ENCODE results near the gene SLC10A4. TPM values are rescaled to one million over a fixed set of nuclear protein-coding genes. Genes with fewer than 3 reads are reported as not detected.

Gene SLC10A4
- polyA plus RNA-seq, 4 donors: 0.16 to 2.3 TPM; not detected in 2

DNA sequence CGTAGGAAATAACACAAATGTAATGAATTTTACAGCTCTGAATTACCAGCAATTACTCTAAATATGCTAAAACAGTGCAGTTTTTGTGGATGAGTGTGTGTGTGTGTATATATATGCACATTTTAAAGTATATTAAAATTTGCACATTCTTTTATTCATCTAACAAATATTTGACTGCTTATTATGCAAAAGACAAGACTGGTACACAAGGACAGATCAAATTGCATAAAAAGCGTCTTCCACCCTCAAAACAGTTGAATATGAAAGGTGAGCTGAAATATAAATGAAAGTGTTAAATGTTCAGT is 20.8 kb downstream of the SLC10A4 start:
- Histone ChIP-seq H3K9me3 (ENCODE audit: control insufficient read depth in 2 of 2, insufficient read depth in 1 of 2, low read depth in 1 of 2, low read length in 1 of 2) (no peaks in the 10 kb centered on the region), H3K27ac (ENCODE audit: low read depth in 1 of 3, low read length in 2 of 3) (no peak overlapping the region), H3K4me1 (ENCODE audit: control insufficient read depth in 3 of 3, insufficient read depth in 2 of 3, low read depth in 1 of 3, low read length in 2 of 3) (no peaks in the 10 kb centered on the region), H3K36me3 (ENCODE audit: control insufficient read depth in 3 of 3, insufficient read depth in 2 of 3, low read depth in 1 of 3, low read length in 3 of 3) (peaks cover 7 to 17% (median 14%) of the 10 kb centered on the region in 3 donors), H3K27me3 (ENCODE audit: control insufficient read depth in 3 of 3, insufficient read depth in 3 of 3, low read length in 3 of 3) (no peaks in the 10 kb centered on the region), H3K4me3 (ENCODE audit: low read depth in 1 of 3, low read length in 3 of 3) (no peak overlapping the region)
- FAIRE-seq (no peak), DNase-seq (no peak)
- WGBS, 3 donors: 60 to 83% (median 78%) methylated on average over 2 of the region's 2 CpGs

- Histone ChIP-seq H3K9me3 (ENCODE audit: control insufficient read depth in 2 of 2, insufficient read depth in 1 of 2, low read depth in 1 of 2, low read length in 1 of 2) (no peaks in the 10 kb centered on the region), H3K36me3 (ENCODE audit: control insufficient read depth in 3 of 3, insufficient read depth in 2 of 3, low read depth in 1 of 3, low read length in 3 of 3) (peaks cover 7 to 17% (median 16%) of the 10 kb centered on the region in 3 donors), H3K27me3 (ENCODE audit: control insufficient read depth in 3 of 3, insufficient read depth in 3 of 3, low read length in 3 of 3) (no peaks in the 10 kb centered on the region), H3K4me3 (ENCODE audit: low read depth in 1 of 3, low read length in 3 of 3) (no peak overlapping the region), H3K27ac (ENCODE audit: low read depth in 1 of 3, low read length in 2 of 3) (no peak overlapping the region), H3K4me1 (ENCODE audit: control insufficient read depth in 3 of 3, insufficient read depth in 2 of 3, low read depth in 1 of 3, low read length in 2 of 3) (no peaks in the 10 kb centered on the region)
- 48 to 65% (median 55%) methylated on average over 1 of the region's 1 CpG for WGBS, 3 donors
- FAIRE-seq (no peak), DNase-seq (no peak)
These were observed 21.2 kb downstream of the SLC10A4 start for GRCh38 chr4:48504352-48504751.

DNA sequence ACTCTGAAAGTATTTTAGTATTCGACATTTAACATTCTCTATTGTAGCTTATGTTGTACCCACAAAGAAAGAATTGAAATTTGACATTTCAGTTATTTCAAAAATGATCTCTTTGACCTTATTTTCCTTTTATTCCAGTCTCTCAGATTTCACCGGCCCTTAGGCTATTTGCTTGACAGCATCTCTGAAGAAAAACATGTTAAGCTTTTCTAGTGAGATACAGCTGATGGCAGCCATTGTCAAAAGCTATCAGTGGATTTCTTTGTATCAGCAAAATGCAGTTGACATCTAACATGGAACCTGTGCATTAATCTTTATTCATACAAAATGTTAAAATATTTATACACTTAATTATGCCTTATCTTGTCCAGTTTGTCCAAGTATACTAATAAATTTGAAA is 23.6 kb downstream of the SLC10A4 start:
- no peaks in the 10 kb centered on the region for H3K9me3 ChIP-seq (ENCODE audit: control insufficient read depth in 2 of 2, insufficient read depth in 1 of 2, low read depth in 1 of 2, low read length in 1 of 2)
- no peak for FAIRE-seq
- H3K27me3 ChIP-seq (ENCODE audit: control insufficient read depth in 3 of 3, insufficient read depth in 3 of 3, low read length in 3 of 3): no peaks in the 10 kb centered on the region
- WGBS, 3 donors: 92 to 98% (median 98%) methylated on average over 2 of the region's 2 CpGs
- no peak overlapping the region for H3K4me3 ChIP-seq (ENCODE audit: low read depth in 1 of 3, low read length in 3 of 3)
- H3K27ac ChIP-seq (ENCODE audit: low read depth in 1 of 3, low read length in 2 of 3): no peak overlapping the region
- no peaks in the 10 kb centered on the region for H3K4me1 ChIP-seq (ENCODE audit: control insufficient read depth in 3 of 3, insufficient read depth in 2 of 3, low read depth in 1 of 3, low read length in 2 of 3)
- no peak for DNase-seq
- peaks cover 11 to 28% (median 13%) of the 10 kb centered on the region in 3 donors for H3K36me3 ChIP-seq (ENCODE audit: control insufficient read depth in 3 of 3, insufficient read depth in 2 of 3, low read depth in 1 of 3, low read length in 3 of 3)

- Histone ChIP-seq H3K36me3 (ENCODE audit: control insufficient read depth in 3 of 3, insufficient read depth in 2 of 3, low read depth in 1 of 3, low read length in 3 of 3) (peaks cover 11 to 37% (median 16%) of the 10 kb centered on the region in 3 donors), H3K27me3 (ENCODE audit: control insufficient read depth in 3 of 3, insufficient read depth in 3 of 3, low read length in 3 of 3) (no peaks in the 10 kb centered on the region), H3K9me3 (ENCODE audit: control insufficient read depth in 2 of 2, insufficient read depth in 1 of 2, low read depth in 1 of 2, low read length in 1 of 2) (no peaks in the 10 kb centered on the region), H3K27ac (ENCODE audit: low read depth in 1 of 3, low read length in 2 of 3) (no peak overlapping the region), H3K4me1 (ENCODE audit: control insufficient read depth in 3 of 3, insufficient read depth in 2 of 3, low read depth in 1 of 3, low read length in 2 of 3) (no peaks in the 10 kb centered on the region), H3K4me3 (ENCODE audit: low read depth in 1 of 3, low read length in 3 of 3) (no peak overlapping the region)
- FAIRE-seq (no peak), DNase-seq (no peak)
These were observed 26.4 kb downstream of the SLC10A4 start for GRCh38 chr4:48509543-48509942.

- Histone ChIP-seq H3K36me3 (ENCODE audit: control insufficient read depth in 3 of 3, insufficient read depth in 2 of 3, low read depth in 1 of 3, low read length in 3 of 3) (peaks cover 16 to 27% (median 25%) of the 10 kb centered on the region in 3 donors), H3K4me1 (ENCODE audit: control insufficient read depth in 3 of 3, insufficient read depth in 2 of 3, low read depth in 1 of 3, low read length in 2 of 3) (no peaks in the 10 kb centered on the region), H3K27me3 (ENCODE audit: control insufficient read depth in 3 of 3, insufficient read depth in 3 of 3, low read length in 3 of 3) (no peaks in the 10 kb centered on the region), H3K4me3 (ENCODE audit: low read depth in 1 of 3, low read length in 3 of 3) (no peak overlapping the region), H3K9me3 (ENCODE audit: control insufficient read depth in 2 of 2, insufficient read depth in 1 of 2, low read depth in 1 of 2, low read length in 1 of 2) (no peaks in the 10 kb centered on the region), H3K27ac (ENCODE audit: low read depth in 1 of 3, low read length in 2 of 3) (no peak overlapping the region)
- FAIRE-seq (no peak), DNase-seq (no peak)
- 92 to 96% (median 93%) methylated on average over 3 of the region's 3 CpGs for WGBS, 3 donors
These were observed 35.0 kb downstream of the SLC10A4 start for GRCh38 chr4:48518143-48518542.

DNA sequence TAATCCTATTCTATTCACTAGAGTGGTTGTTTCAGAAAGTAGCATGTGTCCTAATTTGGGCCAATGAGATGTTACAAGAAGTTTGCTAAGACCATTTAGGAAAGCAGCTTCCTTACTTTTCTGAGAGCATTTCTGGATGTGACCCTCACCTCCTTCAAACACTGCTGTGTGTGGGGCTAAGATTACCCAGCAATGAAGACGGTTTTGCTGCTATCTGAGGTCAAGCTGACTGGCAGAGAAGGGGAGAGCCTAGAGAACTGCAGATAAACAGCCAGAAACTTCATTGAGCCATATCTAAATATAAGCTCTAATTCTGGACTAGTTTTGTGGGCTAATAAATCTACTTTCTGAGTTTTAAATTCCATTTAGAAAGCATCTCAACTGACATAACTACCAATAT is 43.3 kb downstream of the SLC10A4 start:
- no peak overlapping the region for H3K27ac ChIP-seq (ENCODE audit: low read depth in 1 of 3, low read length in 2 of 3)
- FAIRE-seq: no peak
- no peaks in the 10 kb centered on the region for H3K4me1 ChIP-seq (ENCODE audit: control insufficient read depth in 3 of 3, insufficient read depth in 2 of 3, low read depth in 1 of 3, low read length in 2 of 3)
- WGBS, 3 donors: 92 to 94% (median 93%) methylated on average over 1 of the region's 1 CpG
- H3K4me3 ChIP-seq (ENCODE audit: low read depth in 1 of 3, low read length in 3 of 3): no peak overlapping the region
- H3K27me3 ChIP-seq (ENCODE audit: control insufficient read depth in 3 of 3, insufficient read depth in 3 of 3, low read length in 3 of 3): no peaks in the 10 kb centered on the region
- H3K9me3 ChIP-seq (ENCODE audit: control insufficient read depth in 2 of 2, insufficient read depth in 1 of 2, low read depth in 1 of 2, low read length in 1 of 2): no peaks in the 10 kb centered on the region
- DNase-seq: no peak
- peaks cover 9 to 30% (median 15%) of the 10 kb centered on the region in 3 donors for H3K36me3 ChIP-seq (ENCODE audit: control insufficient read depth in 3 of 3, insufficient read depth in 2 of 3, low read depth in 1 of 3, low read length in 3 of 3)

DNA sequence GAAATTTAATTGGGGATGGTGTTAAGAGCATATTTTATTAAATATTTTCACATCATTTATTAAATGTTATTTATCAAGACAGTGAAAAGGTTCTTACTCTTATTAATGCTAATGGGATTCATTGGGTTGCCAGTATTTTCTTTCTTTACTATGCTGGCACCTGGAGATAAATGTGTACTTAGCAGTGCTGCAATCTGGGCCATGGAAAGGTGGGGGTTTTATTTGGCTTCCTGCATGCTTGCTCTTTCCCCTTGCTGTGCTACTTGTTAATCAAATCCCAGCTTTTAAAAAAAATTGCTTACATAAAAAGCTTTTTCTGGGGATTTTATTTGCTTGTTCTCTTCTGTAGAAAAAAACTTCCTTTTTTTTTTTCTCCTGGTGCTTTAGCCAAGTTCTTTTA is 55.2 kb downstream of the SLC10A4 start:
- no peak overlapping the region for H3K4me3 ChIP-seq (ENCODE audit: low read depth in 1 of 3, low read length in 3 of 3)
- no peaks in the 10 kb centered on the region for H3K9me3 ChIP-seq (ENCODE audit: control insufficient read depth in 2 of 2, insufficient read depth in 1 of 2, low read depth in 1 of 2, low read length in 1 of 2)
- H3K4me1 ChIP-seq (ENCODE audit: control insufficient read depth in 3 of 3, insufficient read depth in 2 of 3, low read depth in 1 of 3, low read length in 2 of 3): no peaks in the 10 kb centered on the region
- FAIRE-seq (no peak), DNase-seq (no peak)
- peaks cover 13 to 26% (median 18%) of the 10 kb centered on the region in 3 donors for H3K36me3 ChIP-seq (ENCODE audit: control insufficient read depth in 3 of 3, insufficient read depth in 2 of 3, low read depth in 1 of 3, low read length in 3 of 3)
- no peak overlapping the region for H3K27ac ChIP-seq (ENCODE audit: low read depth in 1 of 3, low read length in 2 of 3)
- H3K27me3 ChIP-seq (ENCODE audit: control insufficient read depth in 3 of 3, insufficient read depth in 3 of 3, low read length in 3 of 3): no peaks in the 10 kb centered on the region

Other genes with a start within 250 kb of the SLC10A4 start
- 1 to 10 TPM; 1.3 to 4.5 (median 3.3) TPM for gene TEC, start 213.5 kb upstream of the SLC10A4 start, polyA plus RNA-seq
- 10 to 100 TPM; 21.1 to 34.4 (median 21.7) TPM for gene SLAIN2, start 141.8 kb upstream of the SLC10A4 start, polyA plus RNA-seq
- under 1 TPM in 1 of 4 donors, not detected in 3; 0.03 TPM for gene ZAR1, start 6.9 kb downstream of the SLC10A4 start, polyA plus RNA-seq

Data from small intestine (tissue), 7 donors.